NOMO-1 (cell line): Measurements from ENCODE around the gene NPM1.
"Not testable (repeated sequence)": the region's sequence is repeated elsewhere in the genome, so short reads cannot be mapped to it uniquely, and the experiment has no call there.

Experiments used
- DNase-seq, 2 experiments: peaks; one replicate each; lab custom pipeline; 2025; ENCODE audit not compliant: unreplicated experiment in 2 of 2; lab: John Stamatoyannopoulos, UW

NPM1 gene

GRCh38 chr5:171384999-171385398 is 2.6 kb upstream of the NPM1 start:
- DNase-seq = not testable (repeated sequence)

- no peak for DNase-seq
These were observed 1.5 kb upstream of the NPM1 start for GRCh38 chr5:171386006-171386671.

GRCh38 chr5:171386861-171387344 is 746 bp upstream of the NPM1 start:
- DNase-seq = no peak

GRCh38 chr5:171387970-171388815 is 544 bp downstream of the NPM1 start:
- peak; percentile 50 to 72 for DNase-seq

GRCh38 chr5:171388816-171389168 is 1.1 kb downstream of the NPM1 start:
- no peak for DNase-seq

GRCh38 chr5:171390883-171391677 is 3.4 kb downstream of the NPM1 start:
- no peak for DNase-seq

GRCh38 chr5:171391996-171392577 is 4.4 kb downstream of the NPM1 start:
- DNase-seq = no peak

- no peak for DNase-seq
These were observed 5.0 kb downstream of the NPM1 start for GRCh38 chr5:171392585-171393159.

- no peak for DNase-seq
These were observed 7.4 kb downstream of the NPM1 start for GRCh38 chr5:171395042-171395441.

- DNase-seq = not testable (repeated sequence)
These were observed 8.9 kb downstream of the NPM1 start for GRCh38 chr5:171396583-171396982.

GRCh38 chr5:171397190-171397589 is 9.5 kb downstream of the NPM1 start:
- DNase-seq = no peak

- no peak for DNase-seq
These were observed 9.9 kb downstream of the NPM1 start for GRCh38 chr5:171397599-171397998.

GRCh38 chr5:171398660-171399059 is 11.0 kb downstream of the NPM1 start:
- DNase-seq = not testable (repeated sequence)

- DNase-seq = no peak
These were observed 12.5 kb downstream of the NPM1 start for GRCh38 chr5:171400169-171400568.

GRCh38 chr5:171401167-171401947 is 13.7 kb downstream of the NPM1 start:
- DNase-seq = no peak

GRCh38 chr5:171402751-171403150 is 15.1 kb downstream of the NPM1 start:
- DNase-seq = not testable (repeated sequence)

GRCh38 chr5:171405615-171406014 is 18.0 kb downstream of the NPM1 start:
- no peak for DNase-seq

- DNase-seq = no peak
These were observed 19.6 kb downstream of the NPM1 start for GRCh38 chr5:171407234-171407633.

- no peak for DNase-seq
These were observed 21.8 kb downstream of the NPM1 start for GRCh38 chr5:171409164-171410136.
